Body of pancreas (tissue), 4 donors: ENCODE data around the gene NCAN. TPM values are rescaled to one million over a fixed set of nuclear protein-coding genes. Genes with fewer than 3 reads are reported as not detected.

ENCODE experiments used
- ATAC-seq: fragments of 150-250 bp; one replicate; pipeline ENCODE4 v1.9.1; 2016
- DNase-seq, 4 donors: peaks; one replicate each; pipeline ENCODE4 v3.0.0-alpha.2; 2019
- H3K27ac ChIP-seq, 4 donors: fragments of 200-600 bp; sonication (generic); 1 replicate in 3 of 4; 2 replicates in 1 of 4; pipeline versions ENCODE4 v1.5.1 to v1.6.1; 2016 to 2019; ENCODE audit warnings: mild to moderate bottlenecking in 1 of 4, mixed read lengths in 1 of 4, moderate library complexity in 1 of 4
- H3K27me3 ChIP-seq, 2 donors: fragments of 200-600 bp; sonication (generic); one replicate each; pipeline ENCODE4 v1.6.0; 2016; ENCODE audit warnings: mild to moderate bottlenecking in 1 of 2
- H3K36me3 ChIP-seq, 2 donors: fragments of 200-600 bp; sonication (generic); replicated peaks in 1 of 2; 2 replicates each; pipeline ENCODE4 v1.5.1; 2016; ENCODE audit warnings: low read depth in 2 of 2; ENCODE audit not compliant: insufficient read depth in 1 of 2
- H3K4me1 ChIP-seq: fragments of 200-600 bp; sonication (generic); one replicate; pipeline ENCODE4 v1.6.0; 2016
- H3K4me3 ChIP-seq, 2 donors: fragments of 200-600 bp; sonication (generic); 1 replicate in 1 of 2; 2 replicates in 1 of 2; pipeline ENCODE4 v1.5.1; 2016 to 2019
- H3K9me3 ChIP-seq, 3 donors: fragments of 200-600 bp; sonication (generic); 1 replicate in 2 of 3; 2 replicates in 1 of 3; pipeline ENCODE4 v1.5.1; 2016
- CTCF ChIP-seq, 7 experiments: fragments of 450-650 bp in 4 of 7; fragments of 200-600 bp in 3 of 7; sonication (generic) in 3 of 7; IDR thresholded peaks; one replicate each; pipeline ENCODE4 v1.5.1; 2016 to 2019; ENCODE audit warnings: antibody characterized with exemption in 7 of 7
- POLR2A ChIP-seq, 3 donors: fragments of 450-650 bp; IDR thresholded peaks; one replicate each; pipeline ENCODE4 v1.6.1; 2016; ENCODE audit warnings: antibody characterized with exemption in 3 of 3, mild to moderate bottlenecking in 2 of 3
- WGBS, 2 donors: methylation state at CpG; one replicate each; pipeline ENCODE4 v1.1.5; 2017; 5-methylcytosine and 5-hydroxymethylcytosine counted together
- intact Hi-C: fragments of 100-400 bp; cut with DNase I; formaldehyde crosslinking; loops from one replicate; pipeline ENCODE4 v1.15.1; 2023
- total RNA-seq, 2 donors: library from RNA; depleted of rRNA; stranded (reverse); fragments of >200 nt; gene quantifications; one replicate each; pipeline ENCODE4 v1.1.0, GENCODE V29; 2016

NCAN gene
- total RNA-seq, 2 donors from 2014 or later, result not detected

GRCh38 chr19:19234220-19234816 is 22.6 kb downstream of the NCAN start:
- WGBS, 2 donors, result 78 to 84% methylated on average over 2 of the region's 2 CpGs
- ATAC-seq, result no peak

GRCh38 chr19:19236173-19236572 is 24.4 kb downstream of the NCAN start:
- no peak for DNase-seq
- H3K27ac ChIP-seq, result no peak overlapping the region
- ATAC-seq, result no peak
- peaks cover 0 to 17% (median 0%) of the 10 kb centered on the region in 3 donors for H3K9me3 ChIP-seq
- no peak overlapping the region for H3K4me3 ChIP-seq
- TF ChIP-seq POLR2A (IDR thresholded peaks at IDR 0.05), result no peak
- TF ChIP-seq CTCF (IDR thresholded peaks at IDR 0.05), result no peak
- peaks cover 0 to 8% of the 10 kb centered on the region in 2 donors for H3K27me3 ChIP-seq
- intact Hi-C loops, result no loop called here
- no peaks in the 10 kb centered on the region for H3K36me3 ChIP-seq
- no peaks in the 10 kb centered on the region for H3K4me1 ChIP-seq

More at GRCh38 chr19:19234220-19234816, 22.6 kb downstream of the NCAN start:
- no peak for DNase-seq
- Histone ChIP-seq H3K4me3 (no peak overlapping the region), H3K9me3 (peaks cover 0 to 17% (median 0%) of the 10 kb centered on the region in 3 donors), H3K36me3 (no peaks in the 10 kb centered on the region), H3K27ac (no peak overlapping the region), H3K4me1 (no peaks in the 10 kb centered on the region), H3K27me3 (no peaks in the 10 kb centered on the region)
- intact Hi-C loops, result no loop called here
- no peak for TF ChIP-seq CTCF (IDR thresholded peaks at IDR 0.05)
- TF ChIP-seq POLR2A (IDR thresholded peaks at IDR 0.05), result no peak

DNA sequence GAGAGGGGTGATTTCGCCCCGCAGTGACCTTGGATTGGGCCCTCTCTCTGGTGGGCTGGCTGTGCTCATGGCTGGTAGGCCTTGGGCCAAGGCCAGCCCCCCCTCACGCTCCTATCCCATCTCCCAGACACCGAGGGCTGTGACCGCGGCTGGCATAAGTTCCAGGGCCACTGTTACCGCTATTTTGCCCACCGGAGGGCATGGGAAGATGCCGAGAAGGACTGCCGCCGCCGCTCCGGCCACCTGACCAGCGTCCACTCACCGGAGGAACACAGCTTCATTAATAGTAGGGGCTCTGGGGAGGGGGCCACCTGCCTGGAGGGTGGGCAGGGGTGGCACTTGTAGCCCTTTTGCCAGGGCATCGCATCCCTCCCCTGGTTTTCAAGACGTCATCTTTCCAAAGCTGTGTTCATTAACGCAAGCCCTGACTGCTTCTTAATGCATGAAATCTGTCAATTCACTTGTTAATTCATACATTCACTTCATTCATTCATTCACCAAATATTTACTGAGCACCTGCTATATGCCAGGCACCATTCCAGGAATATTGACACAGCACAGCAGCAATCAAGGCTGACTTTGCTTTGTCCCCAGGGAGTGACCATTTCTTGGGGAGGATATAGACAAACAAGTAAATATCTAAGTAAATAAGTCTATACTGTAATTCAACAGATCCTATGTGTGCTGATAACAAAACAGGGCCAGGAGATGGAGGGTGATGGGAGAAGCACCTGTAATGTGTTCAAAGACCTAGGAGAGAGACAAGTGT is 26.6 kb downstream of the NCAN start:
- intact Hi-C loops, result no loop called here
- Histone ChIP-seq H3K36me3 (no peaks in the 10 kb centered on the region), H3K27ac (no peak overlapping the region), H3K4me3 (no peak overlapping the region), H3K27me3 (peaks cover 0 to 8% of the 10 kb centered on the region in 2 donors), H3K4me1 (no peaks in the 10 kb centered on the region), H3K9me3 (peaks cover 0 to 17% (median 0%) of the 10 kb centered on the region in 3 donors)
- ATAC-seq (no peak), DNase-seq (no peak)
- WGBS, 2 donors, result 67 to 72% methylated on average over 18 of the region's 18 CpGs
- no peak for TF ChIP-seq POLR2A (IDR thresholded peaks at IDR 0.05)
- TF ChIP-seq CTCF (IDR thresholded peaks at IDR 0.05), result no peak

- Histone ChIP-seq H3K27me3 (peaks cover 0 to 8% of the 10 kb centered on the region in 2 donors), H3K27ac (no peak overlapping the region), H3K4me3 (no peak overlapping the region), H3K36me3 (no peaks in the 10 kb centered on the region), H3K9me3 (peaks cover 0 to 6% (median 0%) of the 10 kb centered on the region in 3 donors), H3K4me1 (no peaks in the 10 kb centered on the region)
- ATAC-seq (no peak), DNase-seq (no peak)
- TF ChIP-seq POLR2A (IDR thresholded peaks at IDR 0.05), result no peak
- TF ChIP-seq CTCF (IDR thresholded peaks at IDR 0.05), result no peak
- intact Hi-C loops, result no loop called here
Measured at GRCh38 chr19:19239675-19240074, 27.9 kb downstream of the NCAN start.
